Body of pancreas (tissue), 4 donors: ENCODE results near the gene RFX1. TPM values are rescaled to one million over a fixed set of nuclear protein-coding genes. Genes with fewer than 3 reads are reported as not detected.
"Not testable (repeated sequence)": the region's sequence is repeated elsewhere in the genome, so short reads cannot be mapped to it uniquely, and the experiment has no call there.

ENCODE experiments used
- ATAC-seq: fragments of 150-250 bp; one replicate; pipeline ENCODE4 v1.9.1; 2016
- DNase-seq, 4 donors: peaks; one replicate each; pipeline ENCODE4 v3.0.0-alpha.2; 2019
- H3K27ac ChIP-seq, 4 donors: fragments of 200-600 bp; sonication (generic); 1 replicate in 3 of 4; 2 replicates in 1 of 4; pipeline versions ENCODE4 v1.5.1 to v1.6.1; 2016 to 2019; ENCODE audit warnings: mild to moderate bottlenecking in 1 of 4, mixed read lengths in 1 of 4, moderate library complexity in 1 of 4
- H3K27me3 ChIP-seq, 2 donors: fragments of 200-600 bp; sonication (generic); one replicate each; pipeline ENCODE4 v1.6.0; 2016; ENCODE audit warnings: mild to moderate bottlenecking in 1 of 2
- H3K36me3 ChIP-seq, 2 donors: fragments of 200-600 bp; sonication (generic); replicated peaks in 1 of 2; 2 replicates each; pipeline ENCODE4 v1.5.1; 2016; ENCODE audit warnings: low read depth in 2 of 2; ENCODE audit not compliant: insufficient read depth in 1 of 2
- H3K4me1 ChIP-seq: fragments of 200-600 bp; sonication (generic); one replicate; pipeline ENCODE4 v1.6.0; 2016
- H3K4me3 ChIP-seq, 2 donors: fragments of 200-600 bp; sonication (generic); 1 replicate in 1 of 2; 2 replicates in 1 of 2; pipeline ENCODE4 v1.5.1; 2016 to 2019
- H3K9me3 ChIP-seq, 3 donors: fragments of 200-600 bp; sonication (generic); 1 replicate in 2 of 3; 2 replicates in 1 of 3; pipeline ENCODE4 v1.5.1; 2016
- POLR2A ChIP-seq, 3 donors: fragments of 450-650 bp; IDR thresholded peaks; one replicate each; pipeline ENCODE4 v1.6.1; 2016; ENCODE audit warnings: antibody characterized with exemption in 3 of 3, mild to moderate bottlenecking in 2 of 3
- WGBS, 2 donors: methylation state at CpG; one replicate each; pipeline ENCODE4 v1.1.5; 2017; 5-methylcytosine and 5-hydroxymethylcytosine counted together
- intact Hi-C: fragments of 100-400 bp; cut with DNase I; formaldehyde crosslinking; loops from one replicate; pipeline ENCODE4 v1.15.1; 2023
- total RNA-seq, 2 donors: library from RNA; depleted of rRNA; stranded (reverse); fragments of >200 nt; gene quantifications; one replicate each; pipeline ENCODE4 v1.1.0, GENCODE V29; 2016
- TF ChIP-seq, protein P1 (sequence below), 7 experiments: fragments of 450-650 bp in 4 of 7; fragments of 200-600 bp in 3 of 7; sonication (generic) in 3 of 7; IDR thresholded peaks; one replicate each; pipeline ENCODE4 v1.5.1; 2016 to 2019; ENCODE audit warnings: antibody characterized with exemption in 7 of 7

Gene RFX1
- total RNA-seq, 2 donors from 2014 or later: 3.9 to 7.6 TPM

GRCh38 chr19:13977803-13978202 is 28.3 kb downstream of the RFX1 start:
- TF ChIP-seq POLR2A (IDR thresholded peaks at IDR 0.05): no peak
- TF ChIP-seq, protein P1, sequence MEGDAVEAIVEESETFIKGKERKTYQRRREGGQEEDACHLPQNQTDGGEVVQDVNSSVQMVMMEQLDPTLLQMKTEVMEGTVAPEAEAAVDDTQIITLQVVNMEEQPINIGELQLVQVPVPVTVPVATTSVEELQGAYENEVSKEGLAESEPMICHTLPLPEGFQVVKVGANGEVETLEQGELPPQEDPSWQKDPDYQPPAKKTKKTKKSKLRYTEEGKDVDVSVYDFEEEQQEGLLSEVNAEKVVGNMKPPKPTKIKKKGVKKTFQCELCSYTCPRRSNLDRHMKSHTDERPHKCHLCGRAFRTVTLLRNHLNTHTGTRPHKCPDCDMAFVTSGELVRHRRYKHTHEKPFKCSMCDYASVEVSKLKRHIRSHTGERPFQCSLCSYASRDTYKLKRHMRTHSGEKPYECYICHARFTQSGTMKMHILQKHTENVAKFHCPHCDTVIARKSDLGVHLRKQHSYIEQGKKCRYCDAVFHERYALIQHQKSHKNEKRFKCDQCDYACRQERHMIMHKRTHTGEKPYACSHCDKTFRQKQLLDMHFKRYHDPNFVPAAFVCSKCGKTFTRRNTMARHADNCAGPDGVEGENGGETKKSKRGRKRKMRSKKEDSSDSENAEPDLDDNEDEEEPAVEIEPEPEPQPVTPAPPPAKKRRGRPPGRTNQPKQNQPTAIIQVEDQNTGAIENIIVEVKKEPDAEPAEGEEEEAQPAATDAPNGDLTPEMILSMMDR (IDR thresholded peaks at IDR 0.05): no peak
- Histone ChIP-seq H3K4me1 (no peaks in the 10 kb centered on the region), H3K27ac (peak overlapping the region in 2 of 4 donors; percentile 6 to 31), H3K36me3 (peaks cover 0 to 2% of the 10 kb centered on the region in 2 donors), H3K9me3 (no peaks in the 10 kb centered on the region), H3K4me3 (no peak overlapping the region), H3K27me3 (no peaks in the 10 kb centered on the region)
- ATAC-seq (no peak), DNase-seq (no peak)
- intact Hi-C loops: no loop called here
- 90 to 91% methylated on average over 7 to 11 of the region's 12 CpGs for WGBS, 2 donors

GRCh38 chr19:13976446-13976845 is 29.7 kb downstream of the RFX1 start:
- Histone ChIP-seq H3K27ac (no peak overlapping the region), H3K27me3 (no peaks in the 10 kb centered on the region), H3K4me3 (no peak overlapping the region), H3K4me1 (no peaks in the 10 kb centered on the region), H3K9me3 (no peaks in the 10 kb centered on the region), H3K36me3 (peaks cover 0 to 4% of the 10 kb centered on the region in 2 donors)
- no peak for ATAC-seq
- intact Hi-C loops: no loop called here
- TF ChIP-seq POLR2A (IDR thresholded peaks at IDR 0.05): no peak
- TF ChIP-seq, protein P1 (IDR thresholded peaks at IDR 0.05): no peak
- 91% methylated on average over 12 of the region's 12 CpGs for WGBS, 2 donors
- DNase-seq: no peak

- H3K36me3 ChIP-seq: peaks cover 0 to 5% of the 10 kb centered on the region in 2 donors
- no peak for TF ChIP-seq POLR2A (IDR thresholded peaks at IDR 0.05)
- TF ChIP-seq, protein P1 (IDR thresholded peaks at IDR 0.05): no peak
- no peak overlapping the region for H3K27ac ChIP-seq
- no peaks in the 10 kb centered on the region for H3K4me1 ChIP-seq
- H3K9me3 ChIP-seq: no peaks in the 10 kb centered on the region
- ATAC-seq (no peak), DNase-seq (no peak)
- no peak overlapping the region for H3K4me3 ChIP-seq
- 86 to 92% methylated on average over 9 to 11 of the region's 11 CpGs for WGBS, 2 donors
- intact Hi-C loops: no loop called here
- H3K27me3 ChIP-seq: no peaks in the 10 kb centered on the region
These were observed 30.2 kb downstream of the RFX1 start for GRCh38 chr19:13975870-13976269.

DNA sequence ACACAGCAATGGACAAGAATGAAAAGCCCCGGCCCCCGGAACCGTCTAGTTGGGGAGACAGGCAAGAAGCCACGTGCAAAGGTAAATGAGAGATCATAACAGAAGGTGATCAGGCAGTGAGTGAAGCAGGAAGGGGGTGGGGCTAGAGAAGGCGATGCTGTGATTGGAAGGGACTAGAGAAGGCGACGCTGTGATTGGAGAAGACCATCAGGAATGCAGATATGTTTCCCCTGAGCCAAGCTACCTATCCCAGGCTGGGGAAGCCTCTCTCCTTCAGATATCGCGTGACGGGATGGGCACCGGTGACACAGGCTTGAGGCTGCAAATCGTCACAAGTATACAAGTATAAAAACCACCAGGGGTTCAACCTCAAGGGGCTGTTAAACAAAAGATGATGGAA is 32.0 kb downstream of the RFX1 start:
- peaks cover 6 to 9% of the 10 kb centered on the region in 2 donors for H3K36me3 ChIP-seq
- 72 to 80% methylated on average over 12 of the region's 12 CpGs for WGBS, 2 donors
- H3K9me3 ChIP-seq: no peaks in the 10 kb centered on the region
- TF ChIP-seq, protein P1 (IDR thresholded peaks at IDR 0.05): no peak
- no peak for TF ChIP-seq POLR2A (IDR thresholded peaks at IDR 0.05)
- no peaks in the 10 kb centered on the region for H3K27me3 ChIP-seq
- no peak overlapping the region for H3K4me3 ChIP-seq
- DNase-seq (no peak), ATAC-seq (no peak)
- intact Hi-C loops: no loop called here
- no peaks in the 10 kb centered on the region for H3K4me1 ChIP-seq
- no peak overlapping the region for H3K27ac ChIP-seq

- WGBS, 2 donors: 98 to 100% methylated on average over 3 of the region's 3 CpGs
- ATAC-seq, H3K27ac ChIP-seq, DNase-seq, H3K9me3 ChIP-seq, H3K27me3 ChIP-seq, intact Hi-C loops, H3K4me3 ChIP-seq, H3K4me1 ChIP-seq: not testable (repeated sequence)
- H3K36me3 ChIP-seq: peaks cover 12 to 15% of the 10 kb centered on the region in 2 donors
These were observed 32.6 kb downstream of the RFX1 start for GRCh38 chr19:13973479-13973878.
